ENCODE results near the gene CD86.
"Not testable (repeated sequence)": the region's sequence is repeated elsewhere in the genome, so short reads cannot be mapped to it uniquely, and the experiment has no call there.

The CD86 gene

GRCh38 chr3:122055215-122055614 lies at the start of gene CD86:
Gene CD86 (plus strand): TSS chr3:122055362. CDS start chr3:122055490, 128 bp downstream.
- no peak for DNase-seq (ENCODE audit: low read depth in 2 of 2)

GRCh38 chr3:122006267-122006666 lies 48.9 kb upstream of the CD86 start:
- no peak for DNase-seq (ENCODE audit: low read depth in 2 of 2)

GRCh38 chr3:122008166-122008565 lies 47.0 kb upstream of the CD86 start:
- DNase-seq (ENCODE audit: low read depth in 2 of 2): no peak

- no peak for DNase-seq (ENCODE audit: low read depth in 2 of 2)
Measured at GRCh38 chr3:122010506-122010905, 44.7 kb upstream of the CD86 start.

GRCh38 chr3:122011396-122011795 lies 43.8 kb upstream of the CD86 start:
- DNase-seq (ENCODE audit: low read depth in 2 of 2): no peak

- DNase-seq (ENCODE audit: low read depth in 2 of 2): no peak
Measured at GRCh38 chr3:122012821-122013220, 42.3 kb upstream of the CD86 start.

- DNase-seq (ENCODE audit: low read depth in 2 of 2): no peak
Measured at GRCh38 chr3:122013448-122013925, 41.7 kb upstream of the CD86 start.

- DNase-seq (ENCODE audit: low read depth in 2 of 2): no peak
Measured at GRCh38 chr3:122014741-122015140, 40.4 kb upstream of the CD86 start.

GRCh38 chr3:122019493-122019892 lies 35.7 kb upstream of the CD86 start:
- DNase-seq (ENCODE audit: low read depth in 2 of 2): no peak

GRCh38 chr3:122021037-122021436 lies 34.1 kb upstream of the CD86 start:
- DNase-seq (ENCODE audit: low read depth in 2 of 2): no peak

- DNase-seq (ENCODE audit: low read depth in 2 of 2): no peak
Measured at GRCh38 chr3:122021811-122022401, 33.3 kb upstream of the CD86 start, which contains the start of gene ILDR1. Gene ILDR1 (minus strand): TSS chr3:122022247. CDS start chr3:122022077, 170 bp downstream.

- no peak for DNase-seq (ENCODE audit: low read depth in 2 of 2)
Measured at GRCh38 chr3:122023335-122023910, 31.7 kb upstream of the CD86 start.

GRCh38 chr3:122024800-122025199 lies 30.4 kb upstream of the CD86 start:
- no peak for DNase-seq (ENCODE audit: low read depth in 2 of 2)

- DNase-seq (ENCODE audit: low read depth in 2 of 2): no peak
Measured at GRCh38 chr3:122025296-122025695, 29.9 kb upstream of the CD86 start.

GRCh38 chr3:122030381-122031122 lies 24.6 kb upstream of the CD86 start:
- DNase-seq (ENCODE audit: low read depth in 2 of 2): no peak

GRCh38 chr3:122031123-122031468 lies 24.1 kb upstream of the CD86 start:
- DNase-seq (ENCODE audit: low read depth in 2 of 2): no peak

GRCh38 chr3:122032531-122032930 lies 22.6 kb upstream of the CD86 start:
- DNase-seq (ENCODE audit: low read depth in 2 of 2): no peak

GRCh38 chr3:122033023-122033422 lies 22.1 kb upstream of the CD86 start:
- DNase-seq (ENCODE audit: low read depth in 2 of 2): no peak

- DNase-seq (ENCODE audit: low read depth in 2 of 2): not testable (repeated sequence)
Measured at GRCh38 chr3:122047296-122047695, 7.9 kb upstream of the CD86 start.

GRCh38 chr3:122047773-122048172 lies 7.4 kb upstream of the CD86 start:
- not testable (repeated sequence) for DNase-seq (ENCODE audit: low read depth in 2 of 2)

GRCh38 chr3:122052968-122053367 lies 2.2 kb upstream of the CD86 start:
- no peak for DNase-seq (ENCODE audit: low read depth in 2 of 2)

GRCh38 chr3:122057671-122058070 lies 2.5 kb downstream of the CD86 start:
- no peak for DNase-seq (ENCODE audit: low read depth in 2 of 2)

- DNase-seq (ENCODE audit: low read depth in 2 of 2): no peak
Measured at GRCh38 chr3:122058294-122058693, 3.1 kb downstream of the CD86 start.
